ENCODE results near the gene ADARB2.

ADARB2 gene

DNA sequence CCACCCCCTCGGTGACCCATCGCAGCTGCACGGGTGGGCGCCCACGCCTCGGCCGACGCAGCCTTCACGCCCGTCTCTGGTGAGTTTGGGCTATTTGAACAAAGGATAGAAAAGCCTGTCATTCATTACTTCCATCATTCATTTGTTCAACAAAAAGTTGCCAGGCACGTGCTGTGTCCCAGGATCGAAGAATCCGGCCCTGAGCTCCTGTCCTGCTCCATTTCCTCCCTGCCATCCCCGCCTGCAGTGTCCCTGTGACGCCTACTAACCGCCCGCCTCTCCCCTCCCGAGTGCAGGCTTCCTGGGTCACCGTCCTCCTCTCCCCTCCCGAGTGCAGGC, 341.1 kb downstream of the ADARB2 start:
- Histone ChIP-seq H3K9me3 (no peaks in the 10 kb centered on the region), H3K36me3 (no peaks in the 10 kb centered on the region), H3K27ac (no peak overlapping the region), H3K27me3 (no peaks in the 10 kb centered on the region), H3K4me1 (ENCODE audit: control insufficient read depth in 1 of 2, insufficient read depth in 1 of 2, low read depth in 1 of 2, low read length in 1 of 2) (no peaks in the 10 kb centered on the region), H3K4me3 (ENCODE audit: low read depth in 1 of 2, low read length in 1 of 2) (no peak overlapping the region)
- TF ChIP-seq, protein P1, sequence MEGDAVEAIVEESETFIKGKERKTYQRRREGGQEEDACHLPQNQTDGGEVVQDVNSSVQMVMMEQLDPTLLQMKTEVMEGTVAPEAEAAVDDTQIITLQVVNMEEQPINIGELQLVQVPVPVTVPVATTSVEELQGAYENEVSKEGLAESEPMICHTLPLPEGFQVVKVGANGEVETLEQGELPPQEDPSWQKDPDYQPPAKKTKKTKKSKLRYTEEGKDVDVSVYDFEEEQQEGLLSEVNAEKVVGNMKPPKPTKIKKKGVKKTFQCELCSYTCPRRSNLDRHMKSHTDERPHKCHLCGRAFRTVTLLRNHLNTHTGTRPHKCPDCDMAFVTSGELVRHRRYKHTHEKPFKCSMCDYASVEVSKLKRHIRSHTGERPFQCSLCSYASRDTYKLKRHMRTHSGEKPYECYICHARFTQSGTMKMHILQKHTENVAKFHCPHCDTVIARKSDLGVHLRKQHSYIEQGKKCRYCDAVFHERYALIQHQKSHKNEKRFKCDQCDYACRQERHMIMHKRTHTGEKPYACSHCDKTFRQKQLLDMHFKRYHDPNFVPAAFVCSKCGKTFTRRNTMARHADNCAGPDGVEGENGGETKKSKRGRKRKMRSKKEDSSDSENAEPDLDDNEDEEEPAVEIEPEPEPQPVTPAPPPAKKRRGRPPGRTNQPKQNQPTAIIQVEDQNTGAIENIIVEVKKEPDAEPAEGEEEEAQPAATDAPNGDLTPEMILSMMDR (IDR thresholded peaks at IDR 0.05): no peak

DNA sequence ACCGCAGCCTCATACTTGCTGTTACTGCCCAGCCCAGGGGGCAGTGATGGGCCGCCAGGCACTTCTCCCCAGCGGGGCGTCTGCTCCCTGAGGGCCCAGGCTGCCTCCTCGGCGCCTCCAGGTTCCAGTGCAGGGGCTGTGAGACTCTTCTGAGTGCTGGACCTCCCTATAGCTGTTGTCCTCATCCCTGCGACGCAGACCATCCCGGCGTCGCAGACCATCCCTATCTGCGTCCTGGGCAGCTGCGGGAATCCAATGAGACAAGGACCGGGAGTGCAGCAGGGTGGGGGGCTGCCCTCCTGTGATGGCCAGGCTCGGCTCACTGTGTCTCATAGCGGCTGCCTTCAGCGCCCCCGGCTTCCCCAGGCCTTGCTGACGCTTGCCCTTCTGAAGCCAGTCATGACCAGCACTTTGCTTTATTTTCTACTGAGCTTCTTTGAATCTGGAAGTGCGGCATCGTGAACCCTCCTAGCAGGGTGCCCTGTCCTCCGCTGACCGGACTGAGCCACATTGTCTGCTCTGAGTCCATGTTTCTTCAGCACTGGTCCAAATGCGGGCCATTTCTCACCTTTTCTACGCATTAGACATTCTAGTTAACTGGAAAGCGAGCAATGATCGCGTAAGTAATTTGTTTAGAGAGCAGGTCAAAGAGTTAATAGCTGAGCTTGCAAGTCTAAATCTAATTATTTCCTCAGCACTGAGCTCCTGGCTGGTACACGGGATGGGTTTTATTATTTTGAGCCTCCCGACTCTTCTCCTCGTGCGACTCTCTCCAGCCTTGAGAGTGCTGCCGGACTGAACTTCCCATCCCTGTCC, 341.6 kb downstream of the ADARB2 start:
- TF ChIP-seq, protein P1 (IDR thresholded peaks at IDR 0.05): no peak
- Histone ChIP-seq H3K4me1 (ENCODE audit: control insufficient read depth in 1 of 2, insufficient read depth in 1 of 2, low read depth in 1 of 2, low read length in 1 of 2) (no peaks in the 10 kb centered on the region), H3K36me3 (no peaks in the 10 kb centered on the region), H3K27ac (no peak overlapping the region), H3K4me3 (ENCODE audit: low read depth in 1 of 2, low read length in 1 of 2) (no peak overlapping the region), H3K27me3 (no peaks in the 10 kb centered on the region), H3K9me3 (no peaks in the 10 kb centered on the region)

DNA sequence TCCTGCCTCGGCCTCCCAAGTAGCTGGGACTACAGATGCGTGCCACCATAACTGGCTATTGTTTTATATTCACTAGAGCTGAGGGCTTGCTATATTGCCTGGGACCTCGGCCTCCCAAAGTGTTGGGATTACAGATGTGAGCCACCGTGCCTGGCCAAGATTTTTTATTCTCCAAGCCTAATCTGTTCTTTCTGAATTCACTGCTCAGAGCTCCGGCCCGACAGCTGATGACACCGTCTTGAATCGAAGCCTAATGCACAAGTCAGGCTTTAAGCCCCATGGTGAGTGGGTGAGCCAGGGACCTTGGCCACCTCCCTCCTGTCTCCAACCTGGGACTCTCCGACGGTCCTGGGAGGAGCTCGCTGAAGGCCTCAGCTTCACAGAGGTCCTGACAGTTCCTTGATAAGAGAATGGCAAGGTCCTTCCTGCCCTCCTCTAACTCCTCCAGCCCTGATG, 342.3 kb downstream of the ADARB2 start:
- TF ChIP-seq, protein P1 (IDR thresholded peaks at IDR 0.05): no peak
- Histone ChIP-seq H3K4me3 (ENCODE audit: low read depth in 1 of 2, low read length in 1 of 2) (no peak overlapping the region), H3K27ac (no peak overlapping the region), H3K4me1 (ENCODE audit: control insufficient read depth in 1 of 2, insufficient read depth in 1 of 2, low read depth in 1 of 2, low read length in 1 of 2) (no peaks in the 10 kb centered on the region), H3K27me3 (no peaks in the 10 kb centered on the region), H3K36me3 (no peaks in the 10 kb centered on the region), H3K9me3 (no peaks in the 10 kb centered on the region)

DNA sequence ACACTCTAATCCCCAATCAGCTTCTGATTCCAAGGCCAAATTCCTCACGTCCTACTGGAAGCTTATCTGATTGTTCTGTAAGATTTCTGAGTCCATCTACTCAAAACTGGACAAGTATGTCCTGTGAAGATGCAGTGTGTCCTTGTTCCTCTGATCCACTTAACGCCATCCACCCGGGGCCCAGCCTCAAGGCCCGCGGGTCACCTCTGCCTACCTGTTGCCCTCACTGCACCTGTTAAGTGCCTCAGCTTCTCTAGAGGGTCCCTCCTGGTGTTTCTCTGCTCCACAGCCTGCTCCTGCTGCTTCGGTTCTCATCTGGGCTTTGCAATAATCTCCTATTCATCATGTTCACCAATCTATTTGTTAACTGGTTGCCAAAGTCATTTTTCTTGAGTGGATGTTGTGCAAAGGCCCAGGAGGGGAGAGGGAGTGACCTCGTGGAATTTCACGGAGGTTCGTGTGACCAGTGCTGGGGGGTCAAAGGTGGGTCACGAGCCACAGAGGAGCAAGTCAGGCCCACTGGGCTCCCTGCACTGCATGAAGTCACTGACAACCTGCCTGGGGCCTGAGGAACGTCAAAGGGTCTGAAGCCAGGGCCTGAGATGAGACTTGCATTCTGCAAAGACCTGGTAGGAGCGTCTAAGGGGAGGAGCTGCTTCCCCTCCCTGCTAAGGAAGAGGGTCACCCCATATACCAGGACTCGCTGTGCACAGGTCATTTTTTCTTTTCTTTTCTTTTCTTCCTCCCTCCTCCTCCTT, 343.0 kb downstream of the ADARB2 start:
- TF ChIP-seq, protein P1 (IDR thresholded peaks at IDR 0.05): no peak
- no peaks in the 10 kb centered on the region for H3K36me3 ChIP-seq
- H3K27me3 ChIP-seq: no peaks in the 10 kb centered on the region
- H3K4me1 ChIP-seq (ENCODE audit: control insufficient read depth in 1 of 2, insufficient read depth in 1 of 2, low read depth in 1 of 2, low read length in 1 of 2): no peaks in the 10 kb centered on the region
- no peaks in the 10 kb centered on the region for H3K9me3 ChIP-seq
- no peak overlapping the region for H3K27ac ChIP-seq
- H3K4me3 ChIP-seq (ENCODE audit: low read depth in 1 of 2, low read length in 1 of 2): no peak overlapping the region

DNA sequence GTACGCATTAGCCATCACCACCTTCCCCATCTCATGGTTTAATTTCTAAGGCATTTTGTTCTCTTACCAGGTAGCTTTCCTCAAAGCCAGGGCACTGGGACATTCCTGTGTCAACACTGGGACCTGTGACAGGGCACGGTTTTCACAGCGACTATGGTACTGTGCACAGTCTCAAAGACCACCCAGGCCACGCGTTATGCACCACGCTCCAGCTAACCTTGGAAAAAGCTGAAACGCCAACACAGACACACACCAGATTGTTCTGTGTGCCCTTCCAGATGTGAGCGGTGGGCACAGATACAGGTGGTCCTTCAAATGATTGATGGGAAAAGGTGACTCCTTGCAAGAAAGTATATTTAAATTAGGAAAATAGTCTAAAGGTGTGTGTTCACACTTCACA, 343.8 kb downstream of the ADARB2 start:
- Histone ChIP-seq H3K36me3 (no peaks in the 10 kb centered on the region), H3K27ac (no peak overlapping the region), H3K27me3 (no peaks in the 10 kb centered on the region), H3K9me3 (no peaks in the 10 kb centered on the region), H3K4me3 (ENCODE audit: low read depth in 1 of 2, low read length in 1 of 2) (no peak overlapping the region), H3K4me1 (ENCODE audit: control insufficient read depth in 1 of 2, insufficient read depth in 1 of 2, low read depth in 1 of 2, low read length in 1 of 2) (no peaks in the 10 kb centered on the region)
- TF ChIP-seq, protein P1 (IDR thresholded peaks at IDR 0.05): no peak
